GM10248 (cell line): ENCODE results near the gene OTOP3.

Experiments
- CTCF ChIA-PET: fragments of 300-600 bp; sonication (Branson Sonifier 250); formaldehyde crosslinking; extraction: SDS; loops from one replicate; lab custom pipeline; 2021; ENCODE audit warnings: antibody characterized with exemption; lab: Yijun Ruan, JAX
- POLR2A ChIA-PET: fragments of 350-650 bp; sonication (Branson Sonifier 250); formaldehyde crosslinking; extraction: SDS; loops from one replicate; lab custom pipeline; 2020; ENCODE audit warnings: antibody characterized with exemption; lab: Yijun Ruan, JAX
- DNase-seq: peaks from one replicate; pipeline ENCODE4 v3.0.0; 2012; ENCODE audit errors: extremely low spot score
- TF ChIP-seq, protein P1 (sequence below): IDR thresholded peaks from 2 replicates; pipeline ENCODE4 v1.5.1; 2012; ENCODE audit warnings: mild to moderate bottlenecking, low read depth; ENCODE audit errors: extremely low read depth, missing control alignments, control extremely low read depth

The OTOP3 gene

DNA sequence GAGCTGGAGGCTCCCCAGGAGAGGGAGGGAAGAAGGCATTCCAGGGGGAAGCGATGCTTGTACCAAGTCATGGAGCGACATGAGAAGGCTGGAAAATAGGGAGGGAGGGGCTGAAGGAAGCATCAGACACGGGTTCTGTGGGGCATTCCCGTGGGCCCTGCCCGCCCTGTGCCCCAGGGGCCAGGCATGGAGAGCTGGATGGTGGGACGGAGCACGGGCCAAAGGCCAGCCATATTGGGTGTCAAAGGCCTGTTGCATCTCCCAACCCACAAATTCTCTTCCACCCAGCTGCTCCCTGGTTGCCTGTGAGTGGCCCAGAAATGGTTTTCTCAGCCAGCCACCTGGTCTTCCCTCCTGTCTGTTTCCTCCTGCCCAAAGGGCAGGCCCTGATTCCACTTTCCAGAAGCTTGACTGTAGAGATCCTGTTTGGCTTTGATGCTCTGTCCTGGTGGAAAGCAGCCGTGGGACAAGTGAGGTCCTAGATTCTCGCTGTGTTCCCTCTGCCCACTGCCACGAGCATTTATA is 54.9 kb downstream of the OTOP3 start:
- CTCF ChIA-PET, result interaction anchor here (0.7 to 7.4 kb wide), 4 partner anchors 21 to 69 kb away, joined by 3 to 47 read pairs (median 8); partner anchors contain the start of gene MRPL58
- DNase-seq, result no peak
- POLR2A ChIA-PET, result no interaction called here
- TF ChIP-seq, protein P1, sequence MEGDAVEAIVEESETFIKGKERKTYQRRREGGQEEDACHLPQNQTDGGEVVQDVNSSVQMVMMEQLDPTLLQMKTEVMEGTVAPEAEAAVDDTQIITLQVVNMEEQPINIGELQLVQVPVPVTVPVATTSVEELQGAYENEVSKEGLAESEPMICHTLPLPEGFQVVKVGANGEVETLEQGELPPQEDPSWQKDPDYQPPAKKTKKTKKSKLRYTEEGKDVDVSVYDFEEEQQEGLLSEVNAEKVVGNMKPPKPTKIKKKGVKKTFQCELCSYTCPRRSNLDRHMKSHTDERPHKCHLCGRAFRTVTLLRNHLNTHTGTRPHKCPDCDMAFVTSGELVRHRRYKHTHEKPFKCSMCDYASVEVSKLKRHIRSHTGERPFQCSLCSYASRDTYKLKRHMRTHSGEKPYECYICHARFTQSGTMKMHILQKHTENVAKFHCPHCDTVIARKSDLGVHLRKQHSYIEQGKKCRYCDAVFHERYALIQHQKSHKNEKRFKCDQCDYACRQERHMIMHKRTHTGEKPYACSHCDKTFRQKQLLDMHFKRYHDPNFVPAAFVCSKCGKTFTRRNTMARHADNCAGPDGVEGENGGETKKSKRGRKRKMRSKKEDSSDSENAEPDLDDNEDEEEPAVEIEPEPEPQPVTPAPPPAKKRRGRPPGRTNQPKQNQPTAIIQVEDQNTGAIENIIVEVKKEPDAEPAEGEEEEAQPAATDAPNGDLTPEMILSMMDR, result no peak

DNA sequence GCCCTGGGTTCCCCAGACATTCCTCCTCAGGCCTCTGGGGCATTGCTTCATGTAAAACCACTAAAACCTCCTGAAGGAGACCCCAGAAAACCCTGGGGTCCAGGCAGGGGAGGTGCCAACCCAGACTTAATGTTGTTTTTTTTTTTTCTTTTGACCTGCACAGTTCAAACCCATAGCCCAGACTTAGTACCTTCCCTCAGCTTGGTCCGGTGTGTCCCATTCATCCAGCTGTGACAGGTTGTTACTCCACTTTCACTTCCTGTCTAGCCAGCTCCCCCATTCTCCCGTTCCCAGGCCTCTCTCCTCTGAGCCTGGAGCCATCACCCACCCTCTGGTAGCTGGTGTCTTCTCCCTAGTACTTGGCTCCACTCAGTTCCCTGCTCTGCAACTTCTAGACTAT is 56.5 kb downstream of the OTOP3 start:
- no peak for DNase-seq
- POLR2A ChIA-PET, result no interaction called here
- CTCF ChIA-PET, result interaction anchor here (1.0 to 7.4 kb wide), 5 partner anchors 18 to 36 kb away, joined by 4 to 47 read pairs (median 5); partner anchors contain the start of gene MRPL58
- TF ChIP-seq, protein P1, result no peak

DNA sequence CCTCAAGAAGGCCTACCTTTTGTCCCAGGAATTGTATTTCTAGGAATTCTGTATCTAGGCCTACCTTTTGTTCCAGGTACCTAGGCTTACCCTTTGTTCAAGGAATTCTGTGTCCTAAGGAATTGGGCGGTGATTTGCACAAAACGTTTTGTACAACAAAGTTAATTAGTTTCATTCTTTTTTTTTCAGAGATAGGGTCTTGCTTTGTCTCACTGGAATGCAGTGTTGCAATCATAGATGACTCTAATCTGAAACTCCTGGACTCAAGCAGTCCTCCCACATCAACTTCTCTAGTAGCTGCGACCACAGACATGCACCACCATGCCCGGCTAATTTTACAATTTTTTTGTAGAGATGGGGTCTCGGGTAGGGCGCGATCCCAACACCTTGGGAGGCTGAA is 58.7 kb downstream of the OTOP3 start:
- DNase-seq, result no peak
- CTCF ChIA-PET, result interaction anchor here (0.9 to 2.1 kb wide), 6 partner anchors 12 to 36 kb away, joined by 3 to 8 read pairs (median 4); partner anchors contain the start of gene MRPL58
- TF ChIP-seq, protein P1, result no peak
- POLR2A ChIA-PET, result no interaction called here

DNA sequence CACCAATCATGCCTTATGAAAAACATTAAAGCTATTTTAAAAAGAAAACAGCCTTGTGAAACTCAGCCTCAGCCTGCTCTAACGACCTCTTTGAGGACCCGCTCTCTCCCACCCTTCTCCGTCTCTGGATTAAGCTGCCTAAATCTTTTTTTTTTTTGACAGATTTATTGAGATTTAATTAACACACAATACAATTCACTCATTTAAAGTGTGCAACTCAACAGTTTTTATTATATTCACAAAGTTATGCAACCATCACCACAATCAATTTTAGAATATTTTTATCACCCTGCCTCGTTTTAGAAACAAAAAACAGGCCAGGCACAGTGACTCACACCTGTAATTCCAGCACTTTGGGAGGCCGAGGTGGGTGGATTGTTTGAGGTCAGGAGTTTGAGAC is 60.1 kb downstream of the OTOP3 start:
- ChIA-PET CTCF (interaction anchor here (1.1 to 1.8 kb wide), 2 partner anchors 16 to 76 kb away, joined by 3 to 8 read pairs; partner anchors contain the start of gene MRPL58), POLR2A (no interaction called here)
- no peak for DNase-seq
- TF ChIP-seq, protein P1, result no peak

DNA sequence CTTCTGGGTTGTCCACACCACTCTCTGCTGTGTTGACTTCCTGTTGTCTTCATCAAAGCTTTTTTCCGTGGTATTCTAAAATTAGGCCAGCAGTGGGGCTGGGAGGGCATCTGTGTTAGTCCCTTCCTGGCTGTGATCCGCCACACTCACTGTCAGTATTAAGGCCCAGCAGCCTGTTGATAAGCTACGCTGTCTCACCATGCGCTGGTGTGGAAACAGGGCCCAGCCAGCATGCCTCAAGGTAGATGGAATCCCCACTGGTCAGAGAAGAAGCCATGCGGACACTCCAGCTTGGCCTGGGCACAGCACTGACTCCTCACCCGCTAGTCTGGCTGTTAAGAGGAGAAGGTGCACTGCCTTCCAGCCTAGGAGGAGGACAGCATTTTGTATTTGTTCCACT is 63.1 kb downstream of the OTOP3 start:
- no peak for DNase-seq
- CTCF ChIA-PET, result interaction anchor here (0.9 to 6.1 kb wide), 6 partner anchors 11 to 115 kb away, joined by 3 to 28 read pairs (median 4); partner anchors contain the start of genes CDR2L and MRPL58
- POLR2A ChIA-PET, result no interaction called here
- TF ChIP-seq, protein P1, result no peak

DNA sequence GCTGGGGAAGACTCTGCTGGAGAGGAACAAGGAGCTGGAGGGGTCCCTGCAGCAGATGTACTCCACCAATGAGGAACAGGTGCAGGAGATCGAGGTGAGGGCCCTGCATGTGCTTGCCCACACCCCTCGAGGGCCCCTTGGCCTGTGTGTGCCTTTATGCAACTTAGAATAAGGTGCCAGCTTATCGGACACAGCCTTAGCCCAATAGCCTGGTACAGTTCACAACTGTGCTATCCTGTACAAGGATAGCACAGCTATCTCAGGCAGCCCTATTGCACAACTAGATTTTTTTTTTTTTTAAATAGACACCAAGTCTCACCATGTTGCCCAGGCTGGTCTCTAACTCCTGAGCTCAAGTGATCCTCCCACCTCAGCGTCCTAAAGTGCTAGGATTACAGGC is 63.8 kb downstream of the OTOP3 start:
- TF ChIP-seq, protein P1, result no peak
- ChIA-PET CTCF (interaction anchor here (0.7 to 6.1 kb wide), 7 partner anchors 12 to 208 kb away, joined by 3 to 28 read pairs (median 3); partner anchors contain the start of genes CDR2L and MRPL58), POLR2A (no interaction called here)
- no peak for DNase-seq
